Stimulated activated CD4-positive, alpha-beta T cell treated with anti-CD3 and anti-CD28 coated beads, Interleukin-15, amount 100 ng/mL, for 48 hours (primary cell): ENCODE data around the gene VMAC.
"Not testable (repeated sequence)": the region's sequence is repeated elsewhere in the genome, so short reads cannot be mapped to it uniquely, and the experiment has no call there.

ENCODE experiments used
- DNase-seq, 2 donors: peaks; one replicate each; pipeline ENCODE4 v3.0.0-alpha.2; 2020; ENCODE audit warnings: low read depth in 2 of 2

The VMAC gene, protein sequence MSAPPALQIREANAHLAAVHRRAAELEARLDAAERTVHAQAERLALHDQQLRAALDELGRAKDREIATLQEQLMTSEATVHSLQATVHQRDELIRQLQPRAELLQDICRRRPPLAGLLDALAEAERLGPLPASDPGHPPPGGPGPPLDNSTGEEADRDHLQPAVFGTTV

DNA sequence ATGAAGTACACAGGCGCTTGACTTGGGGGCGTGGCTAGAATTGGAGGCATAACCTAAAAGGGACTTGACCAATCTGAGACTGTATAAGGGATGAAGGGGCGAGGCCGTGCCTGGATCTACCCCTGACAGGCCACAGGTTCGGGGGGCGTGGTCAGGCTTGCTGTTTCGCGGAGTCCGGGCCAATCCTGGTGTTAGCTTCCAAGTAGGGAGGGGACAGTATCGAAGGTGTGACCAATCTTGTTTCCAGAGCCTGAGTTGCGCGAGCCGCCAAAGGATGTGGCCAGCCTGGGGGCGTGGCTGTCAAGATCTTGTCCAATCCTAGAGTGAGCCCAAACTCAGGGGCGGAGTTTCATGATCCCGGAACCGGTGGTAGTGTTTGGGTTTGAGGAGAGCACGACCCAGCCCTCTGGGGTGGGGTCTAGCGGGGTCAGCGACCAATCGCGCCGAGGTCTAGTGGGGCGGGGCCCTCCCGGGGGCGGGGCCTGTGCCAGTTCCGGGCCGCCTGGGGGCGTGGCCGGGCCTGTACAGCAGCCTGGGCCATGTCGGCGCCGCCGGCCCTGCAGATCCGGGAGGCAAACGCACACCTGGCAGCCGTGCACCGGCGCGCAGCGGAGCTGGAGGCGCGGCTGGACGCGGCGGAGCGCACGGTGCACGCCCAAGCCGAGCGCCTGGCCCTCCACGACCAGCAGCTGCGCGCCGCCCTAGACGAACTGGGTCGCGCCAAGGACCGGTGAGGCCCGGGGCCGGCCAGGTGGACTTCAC is at the start of gene VMAC:
VMAC (plus strand) TSS at position 521 of the 762 bp plus-strand sequence; CDS start at position 540, 19 bp downstream.
- DNase-seq = peak; percentile 100

DNA sequence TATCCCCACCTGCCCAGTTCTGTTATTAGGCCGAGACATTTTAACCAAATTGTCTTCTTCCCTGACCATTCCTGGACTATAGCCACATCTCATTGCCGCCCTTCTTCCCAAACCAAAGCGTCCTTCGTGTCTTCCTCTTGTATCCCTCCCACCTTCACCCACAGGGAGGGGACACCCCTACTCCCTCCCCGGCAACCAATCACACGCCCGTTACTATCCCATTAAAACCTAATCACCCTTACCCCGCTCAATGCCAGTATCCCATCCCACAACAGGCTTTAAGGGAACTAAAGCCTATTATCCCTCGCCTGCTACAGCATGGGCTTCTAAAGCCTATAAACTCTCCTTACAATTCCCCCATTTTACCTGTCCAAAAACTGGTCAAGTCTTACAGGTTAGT is 49.5 kb upstream of the VMAC start:
- DNase-seq = not testable (repeated sequence)

DNA sequence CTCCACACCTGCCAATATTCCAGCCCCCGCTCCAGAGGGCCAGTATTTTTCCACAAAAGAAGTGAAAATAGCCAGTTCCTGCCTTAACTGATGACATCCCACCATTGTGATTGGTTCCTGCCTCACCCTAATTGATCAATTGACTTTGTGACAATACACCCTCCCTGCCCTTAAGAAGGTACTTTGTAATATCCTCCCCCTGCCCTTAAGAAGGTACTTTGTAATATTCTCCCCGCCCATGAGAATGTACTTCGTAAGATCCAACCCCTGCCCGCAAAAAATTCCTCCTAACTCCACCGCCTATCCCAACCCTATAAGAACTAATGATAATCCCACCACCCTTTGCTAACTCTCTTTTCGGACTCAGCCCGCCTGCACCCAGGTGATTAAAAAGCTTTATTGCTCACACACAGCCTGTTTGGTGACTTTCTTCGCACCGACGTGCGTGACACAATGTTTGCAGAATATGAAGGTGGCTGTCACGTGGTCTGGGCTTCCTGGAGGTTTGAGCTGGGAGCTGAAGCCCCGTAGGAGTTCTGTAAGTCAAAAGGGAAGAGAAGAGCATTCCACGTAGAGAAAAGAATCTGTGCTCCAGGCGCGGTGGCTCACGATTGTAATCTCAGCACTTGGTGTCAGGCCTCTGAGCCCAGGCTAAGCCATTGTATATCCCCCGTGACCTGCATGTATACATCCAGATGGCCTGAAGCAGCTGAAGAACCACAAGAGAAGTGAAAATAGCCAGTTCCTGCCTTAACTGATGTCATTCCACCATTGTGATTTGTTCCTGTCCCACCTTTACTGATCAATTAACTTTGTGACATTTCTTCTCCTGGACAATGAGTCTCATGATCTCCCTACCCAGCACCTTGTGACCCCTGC is 47.2 kb upstream of the VMAC start:
- no peak for DNase-seq

GRCh38 chr19:5863030-5863665 is 41.5 kb upstream of the VMAC start:
- DNase-seq = no peak

DNA sequence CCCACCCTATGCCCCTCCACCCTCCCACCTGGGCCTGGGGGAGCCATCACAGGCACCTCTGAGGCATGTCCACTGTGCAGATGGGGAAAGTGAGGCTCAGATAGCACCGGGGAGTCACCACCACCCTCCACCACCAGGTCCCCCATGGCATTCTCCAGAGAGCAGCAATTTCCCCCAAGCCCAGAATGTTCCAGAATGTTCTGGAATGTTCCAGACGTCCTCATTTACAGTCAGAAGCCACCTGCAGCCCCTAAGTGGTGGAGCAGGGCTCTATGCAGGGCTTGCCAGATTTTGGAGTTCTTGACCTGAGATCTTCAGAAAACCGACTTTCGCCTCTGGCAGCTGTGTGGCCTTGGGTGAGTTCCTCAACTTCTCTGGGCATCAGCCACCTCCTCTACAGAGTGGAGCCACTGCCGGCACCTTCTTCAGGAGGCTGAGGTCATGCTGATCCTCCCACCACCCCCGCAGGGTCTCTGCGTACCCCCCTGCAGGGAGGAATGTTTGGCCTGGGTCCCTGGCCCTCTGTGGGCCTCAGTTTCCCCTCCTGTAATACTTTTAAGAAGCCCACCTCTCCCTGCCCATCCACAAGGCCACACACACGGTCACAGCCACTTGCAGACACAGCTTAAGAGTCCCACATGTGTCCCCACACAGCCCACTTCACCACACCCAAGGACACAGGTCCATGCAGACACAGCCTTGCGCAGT is 40.5 kb upstream of the VMAC start:
- DNase-seq = no peak

DNA sequence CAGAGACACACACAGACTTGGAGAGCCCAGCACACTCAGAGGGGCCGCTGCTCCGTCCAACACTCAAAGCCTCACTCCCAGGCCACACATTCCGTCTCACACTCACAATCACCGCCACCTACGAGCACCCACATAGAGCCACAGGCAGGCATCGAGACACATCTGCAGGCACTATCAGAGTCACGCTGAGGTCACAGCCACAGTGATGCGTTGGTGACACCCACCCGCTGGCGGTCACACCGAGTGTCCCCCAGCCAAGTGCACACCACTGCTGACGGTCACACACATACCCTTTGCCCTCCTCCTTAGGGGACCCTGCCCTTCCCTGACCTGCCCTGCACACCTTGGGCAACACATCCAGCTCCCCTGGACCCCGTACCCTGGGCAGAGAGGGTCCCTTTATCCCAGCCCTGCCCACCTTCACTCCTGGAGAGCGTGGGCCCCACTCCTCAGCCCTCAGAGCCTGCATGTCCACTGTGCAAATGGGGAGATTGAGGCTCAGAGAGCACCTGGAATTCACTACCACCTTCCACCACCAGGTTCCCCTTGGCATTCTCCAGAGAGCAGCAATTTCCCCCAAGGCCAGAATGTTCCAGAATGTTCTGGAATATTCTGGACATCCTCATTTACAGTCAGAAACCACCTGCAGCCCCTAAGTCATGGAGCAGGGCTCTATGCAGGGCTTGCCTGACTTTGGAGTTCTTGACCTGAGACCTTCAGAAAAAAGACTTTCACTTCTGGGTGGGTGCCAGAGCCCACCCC is 39.8 kb upstream of the VMAC start:
- DNase-seq = no peak

DNA sequence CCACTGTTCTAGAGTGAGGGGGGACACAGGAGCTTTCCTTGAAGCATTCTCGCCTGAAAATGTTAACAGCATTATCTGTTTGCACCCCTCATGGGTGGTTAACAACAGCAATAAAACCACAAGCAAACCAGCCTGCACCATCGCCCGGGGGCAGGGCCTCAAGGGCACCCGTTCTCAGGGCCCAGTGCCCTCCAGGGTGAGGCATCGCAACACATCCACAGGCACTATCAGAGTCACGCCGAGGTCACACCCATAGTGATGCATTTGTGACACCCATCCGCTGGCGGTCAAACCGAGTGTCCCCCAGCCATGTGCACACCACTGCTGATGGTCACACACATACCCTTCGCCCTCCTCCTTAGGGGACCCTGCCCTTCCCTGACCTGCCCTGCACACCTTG is 38.9 kb upstream of the VMAC start:
- no peak for DNase-seq

DNA sequence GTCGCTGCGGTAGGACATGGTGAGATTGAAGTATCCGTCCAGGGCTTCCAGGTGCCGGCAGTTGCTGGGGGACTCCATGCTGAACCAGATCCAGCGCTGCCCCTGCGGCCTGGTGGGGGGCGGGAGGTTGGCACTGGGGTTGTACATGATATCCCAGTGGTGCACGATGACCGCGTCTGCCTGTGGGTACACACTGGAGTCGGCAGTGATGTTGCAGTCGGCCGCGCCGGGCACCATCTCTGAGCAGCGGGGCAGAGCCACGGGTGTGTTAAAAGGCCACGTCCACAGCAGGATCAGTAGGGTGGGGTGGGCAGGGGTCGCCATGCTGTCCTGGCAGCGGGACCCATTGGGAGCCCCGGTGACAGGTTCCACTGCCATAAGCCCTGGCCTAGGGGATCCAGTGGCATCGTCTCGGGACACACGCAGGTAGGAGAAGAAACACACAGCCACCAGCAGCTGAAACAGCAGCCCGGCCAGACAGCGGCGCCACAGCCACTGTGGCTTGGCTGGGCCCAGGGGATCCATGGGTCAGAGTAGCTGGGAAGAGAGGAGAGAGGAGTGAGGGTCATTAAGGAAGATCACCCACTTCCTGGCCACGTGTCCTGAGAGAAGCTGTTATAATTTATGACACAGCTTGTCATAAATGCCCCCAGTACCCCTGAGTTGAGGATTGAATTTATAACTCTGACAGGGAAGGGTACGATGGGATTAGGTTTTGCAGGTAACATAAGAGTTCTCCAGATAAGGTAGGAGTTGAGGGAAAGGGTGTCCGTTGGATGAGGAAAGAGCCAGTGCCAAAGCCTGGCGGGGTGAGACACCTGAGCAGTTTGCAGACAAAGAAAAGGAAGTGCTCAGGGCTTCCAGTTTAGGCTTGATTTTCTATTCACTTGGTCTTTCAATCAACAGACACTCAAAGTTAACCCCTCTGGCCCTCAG is 37.2 kb upstream of the VMAC start:
- DNase-seq = no peak

GRCh38 chr19:5870986-5871394 is 33.7 kb upstream of the VMAC start:
- DNase-seq = no peak

- no peak for DNase-seq
Observed at GRCh38 chr19:5873617-5874199, 31.0 kb upstream of the VMAC start.

DNA sequence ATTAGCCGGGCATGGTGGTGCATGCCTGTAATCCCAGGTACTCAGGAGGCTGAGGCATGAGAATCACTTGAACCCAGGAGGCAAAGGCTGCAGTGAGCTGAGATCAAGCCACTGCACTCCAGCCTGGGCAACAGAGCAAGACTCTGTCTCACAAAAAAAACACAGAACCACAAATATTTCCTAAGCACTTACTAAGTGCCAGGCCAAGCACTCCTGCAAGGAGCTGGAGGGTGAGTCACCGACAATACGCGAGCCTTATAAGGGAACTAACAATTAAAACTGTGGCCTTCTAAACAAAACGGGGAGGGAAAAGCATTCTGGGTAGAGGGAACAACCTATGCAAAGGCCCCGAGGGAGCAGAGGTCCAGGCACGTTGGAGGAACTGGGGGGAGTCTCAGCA is 30.2 kb upstream of the VMAC start:
- not testable (repeated sequence) for DNase-seq

GRCh38 chr19:5877427-5877826 is 27.2 kb upstream of the VMAC start:
- DNase-seq = no peak

DNA sequence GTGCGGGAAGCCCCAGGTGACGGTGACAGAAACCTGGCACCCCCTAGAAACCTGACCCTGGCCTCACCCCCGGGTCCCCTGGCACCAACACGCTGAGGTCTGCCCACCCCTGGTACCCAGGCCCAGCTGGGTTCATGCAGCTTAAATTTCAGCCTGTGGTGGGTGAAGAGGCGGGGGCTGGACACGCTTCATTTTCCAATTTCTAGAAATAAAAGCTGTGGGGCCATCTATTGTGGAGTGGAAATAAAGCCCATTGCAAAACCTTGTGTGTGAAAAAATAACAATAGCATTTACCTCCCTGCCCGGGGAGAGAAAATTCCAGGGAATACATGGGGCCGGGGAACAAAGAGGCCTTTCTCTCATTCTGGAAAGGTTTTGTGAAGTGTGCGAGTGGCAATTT is 26.8 kb upstream of the VMAC start:
- no peak for DNase-seq

DNA sequence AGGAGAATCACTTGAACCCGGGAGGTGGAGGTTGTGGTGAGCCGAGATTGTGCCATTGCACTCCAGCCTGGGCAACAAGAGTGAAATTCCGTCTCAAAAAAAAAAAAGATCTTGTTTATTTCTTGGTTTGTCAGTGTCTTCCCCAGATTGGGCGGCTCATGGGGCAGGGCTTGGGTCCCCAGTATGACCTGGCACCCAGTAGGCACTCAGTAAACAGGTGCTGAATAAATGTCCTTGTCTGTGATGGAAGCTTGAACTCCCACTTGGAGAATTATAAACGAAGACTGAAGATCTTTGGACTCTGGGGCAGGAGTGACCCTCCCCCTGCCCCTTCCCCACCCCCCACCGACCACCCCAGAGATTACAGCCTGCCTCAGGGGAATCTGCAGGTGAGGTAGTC is 24.5 kb upstream of the VMAC start:
- DNase-seq = no peak

DNA sequence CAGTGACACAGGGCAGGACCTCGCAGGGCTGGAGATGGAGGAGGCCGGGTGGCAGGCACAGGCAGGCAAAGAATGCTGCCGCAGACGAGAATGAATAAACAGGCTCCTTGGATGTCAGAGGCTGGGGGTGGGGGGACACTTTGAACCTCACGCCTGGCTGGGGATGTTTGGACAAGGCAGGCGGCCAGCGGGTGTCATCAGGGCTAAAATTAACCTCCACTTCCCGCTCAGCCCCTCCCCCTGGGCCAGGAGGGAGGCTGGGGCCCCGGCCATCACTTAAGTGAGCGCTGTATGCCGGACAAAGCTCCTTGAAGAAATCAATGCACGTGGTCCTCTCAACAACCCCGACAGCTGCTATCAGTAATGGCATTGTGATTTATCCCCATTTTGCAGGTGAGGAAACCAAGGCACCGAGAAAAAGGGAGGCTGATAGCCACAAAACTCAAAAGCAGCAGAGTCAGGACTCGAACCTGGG is 24.0 kb upstream of the VMAC start:
- DNase-seq = no peak

- no peak for DNase-seq
Observed at GRCh38 chr19:5881543-5882299, 23.0 kb upstream of the VMAC start.

DNA sequence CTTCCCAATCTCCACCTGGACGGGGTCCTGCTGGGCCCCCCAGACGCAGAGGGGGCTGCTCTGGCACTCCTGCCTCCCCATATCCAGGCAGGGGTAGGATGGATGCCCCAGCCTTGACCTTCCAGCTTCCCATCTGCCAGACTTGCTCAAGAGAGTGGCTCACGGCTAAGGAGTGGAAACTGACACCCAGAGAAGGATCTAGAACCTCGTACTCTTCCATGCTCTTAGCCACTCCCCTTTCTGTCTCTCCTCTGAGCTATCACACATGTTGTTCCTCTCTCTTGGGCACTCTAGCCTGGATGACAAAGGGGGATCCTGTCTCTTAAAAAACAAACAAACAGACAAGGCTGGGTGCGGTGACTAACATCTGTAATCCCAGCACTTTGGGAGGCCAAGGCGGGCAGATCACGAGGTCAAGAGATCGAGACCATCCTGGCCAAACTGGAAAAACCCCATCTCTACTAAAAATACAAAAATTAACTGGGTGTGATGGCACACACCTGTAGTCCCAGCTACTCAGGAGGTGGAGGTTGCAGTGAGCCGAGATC is 22.2 kb upstream of the VMAC start:
- no peak for DNase-seq
